Esophagus muscularis mucosa (tissue), 4 donors: ENCODE measurements around the gene ZNF3. TPM values are rescaled to one million over a fixed set of nuclear protein-coding genes. Genes with fewer than 3 reads are reported as not detected.

Experiments
- DNase-seq: peaks from one replicate; pipeline ENCODE4 v3.0.0-alpha.2; 2017; ENCODE audit errors: extremely low spot score
- H3K27ac ChIP-seq, 4 donors: fragments of 200-600 bp; sonication (generic); replicated peaks in 1 of 4; 1 replicate in 3 of 4; 2 replicates in 1 of 4; pipeline ENCODE4 v1.5.1; 2016 to 2019; ENCODE audit warnings: mild to moderate bottlenecking in 1 of 4
- H3K27me3 ChIP-seq, 4 donors: fragments of 200-600 bp; sonication (generic); one replicate each; pipeline versions ENCODE4 v1.5.1 to v1.6.0; 2016 to 2019
- H3K36me3 ChIP-seq, 4 donors: fragments of 200-600 bp; sonication (generic); one replicate each; pipeline ENCODE4 v1.5.1; 2016 to 2019
- H3K4me1 ChIP-seq, 4 donors: fragments of 200-600 bp; sonication (generic); one replicate each; pipeline ENCODE4 v1.5.1; 2016 to 2019
- H3K4me3 ChIP-seq, 4 donors: fragments of 200-600 bp; sonication (generic); 1 replicate in 2 of 4; 2 replicates in 2 of 4; pipeline ENCODE4 v1.5.1; 2016 to 2019; ENCODE audit warnings: mild to moderate bottlenecking in 4 of 4, moderate library complexity in 1 of 4
- H3K9me3 ChIP-seq, 4 donors: fragments of 200-600 bp; sonication (generic); 1 replicate in 3 of 4; 2 replicates in 1 of 4; pipeline ENCODE4 v1.5.1; 2016 to 2019
- EP300 ChIP-seq: sonication (generic); formaldehyde crosslinking; IDR thresholded peaks from one replicate; pipeline ENCODE4 v1.6.1; 2017; ENCODE audit warnings: antibody characterized with exemption
- POLR2A ChIP-seq: fragments of 450-650 bp; IDR thresholded peaks from one replicate; pipeline ENCODE4 v1.6.1; 2017; ENCODE audit warnings: antibody characterized with exemption, moderate library complexity, mild to moderate bottlenecking, low read depth
- POLR2AphosphoS5 ChIP-seq, 2 donors: sonication (generic); formaldehyde crosslinking; IDR thresholded peaks; one replicate each; pipeline ENCODE4 v1.6.1; 2017; ENCODE audit warnings: antibody characterized with exemption in 2 of 2
- WGBS: methylation state at CpG from one replicate; pipeline ENCODE4 v1.1.5; 2018; 5-methylcytosine and 5-hydroxymethylcytosine counted together
- intact Hi-C: fragments of 100-400 bp; cut with DNase I; formaldehyde crosslinking; loops from one replicate; pipeline ENCODE4 v1.15.1; 2023
- total RNA-seq, 4 donors: library from RNA; depleted of rRNA; stranded (reverse); fragments of >200 nt; gene quantifications; one replicate each; pipeline versions ENCODE4 v1.1.0 to v1.2.1, GENCODE V29; 2016
- TF ChIP-seq, protein P1 (sequence below), 3 experiments: fragments of 200-600 bp in 2 of 3; fragments of 450-650 bp in 1 of 3; sonication (generic) in 2 of 3; IDR thresholded peaks; one replicate each; pipeline ENCODE4 v1.5.1; 2017 to 2019; ENCODE audit warnings: antibody characterized with exemption in 3 of 3, mild to moderate bottlenecking in 2 of 3, moderate library complexity in 1 of 3

ZNF3 gene
- total RNA-seq, 4 donors from 2014 or later, result 15.6 to 25.3 (median 20.7) TPM

GRCh38 chr7:100091411-100092181 lies 10.1 kb upstream of the ZNF3 start:
- no peak overlapping the region for H3K27ac ChIP-seq
- peaks cover 0 to 5% (median 0%) of the 10 kb centered on the region in 4 donors for H3K27me3 ChIP-seq
- intact Hi-C loops, result no loop called here
- H3K9me3 ChIP-seq, result no peaks in the 10 kb centered on the region
- H3K36me3 ChIP-seq, result peaks cover 53 to 68% (median 65%) of the 10 kb centered on the region in 4 donors
- H3K4me3 ChIP-seq, result no peak overlapping the region
- TF ChIP-seq EP300, result no peak
- TF ChIP-seq, protein P1, sequence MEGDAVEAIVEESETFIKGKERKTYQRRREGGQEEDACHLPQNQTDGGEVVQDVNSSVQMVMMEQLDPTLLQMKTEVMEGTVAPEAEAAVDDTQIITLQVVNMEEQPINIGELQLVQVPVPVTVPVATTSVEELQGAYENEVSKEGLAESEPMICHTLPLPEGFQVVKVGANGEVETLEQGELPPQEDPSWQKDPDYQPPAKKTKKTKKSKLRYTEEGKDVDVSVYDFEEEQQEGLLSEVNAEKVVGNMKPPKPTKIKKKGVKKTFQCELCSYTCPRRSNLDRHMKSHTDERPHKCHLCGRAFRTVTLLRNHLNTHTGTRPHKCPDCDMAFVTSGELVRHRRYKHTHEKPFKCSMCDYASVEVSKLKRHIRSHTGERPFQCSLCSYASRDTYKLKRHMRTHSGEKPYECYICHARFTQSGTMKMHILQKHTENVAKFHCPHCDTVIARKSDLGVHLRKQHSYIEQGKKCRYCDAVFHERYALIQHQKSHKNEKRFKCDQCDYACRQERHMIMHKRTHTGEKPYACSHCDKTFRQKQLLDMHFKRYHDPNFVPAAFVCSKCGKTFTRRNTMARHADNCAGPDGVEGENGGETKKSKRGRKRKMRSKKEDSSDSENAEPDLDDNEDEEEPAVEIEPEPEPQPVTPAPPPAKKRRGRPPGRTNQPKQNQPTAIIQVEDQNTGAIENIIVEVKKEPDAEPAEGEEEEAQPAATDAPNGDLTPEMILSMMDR (IDR thresholded peaks at IDR 0.05), result no peak
- no peak for TF ChIP-seq POLR2AphosphoS5 (IDR thresholded peaks at IDR 0.05)
- TF ChIP-seq POLR2A, result no peak
- peaks cover 18 to 50% (median 38%) of the 10 kb centered on the region in 4 donors for H3K4me1 ChIP-seq
- no peak for DNase-seq
- 59% methylated on average over 17 of the region's 19 CpGs for WGBS

DNA sequence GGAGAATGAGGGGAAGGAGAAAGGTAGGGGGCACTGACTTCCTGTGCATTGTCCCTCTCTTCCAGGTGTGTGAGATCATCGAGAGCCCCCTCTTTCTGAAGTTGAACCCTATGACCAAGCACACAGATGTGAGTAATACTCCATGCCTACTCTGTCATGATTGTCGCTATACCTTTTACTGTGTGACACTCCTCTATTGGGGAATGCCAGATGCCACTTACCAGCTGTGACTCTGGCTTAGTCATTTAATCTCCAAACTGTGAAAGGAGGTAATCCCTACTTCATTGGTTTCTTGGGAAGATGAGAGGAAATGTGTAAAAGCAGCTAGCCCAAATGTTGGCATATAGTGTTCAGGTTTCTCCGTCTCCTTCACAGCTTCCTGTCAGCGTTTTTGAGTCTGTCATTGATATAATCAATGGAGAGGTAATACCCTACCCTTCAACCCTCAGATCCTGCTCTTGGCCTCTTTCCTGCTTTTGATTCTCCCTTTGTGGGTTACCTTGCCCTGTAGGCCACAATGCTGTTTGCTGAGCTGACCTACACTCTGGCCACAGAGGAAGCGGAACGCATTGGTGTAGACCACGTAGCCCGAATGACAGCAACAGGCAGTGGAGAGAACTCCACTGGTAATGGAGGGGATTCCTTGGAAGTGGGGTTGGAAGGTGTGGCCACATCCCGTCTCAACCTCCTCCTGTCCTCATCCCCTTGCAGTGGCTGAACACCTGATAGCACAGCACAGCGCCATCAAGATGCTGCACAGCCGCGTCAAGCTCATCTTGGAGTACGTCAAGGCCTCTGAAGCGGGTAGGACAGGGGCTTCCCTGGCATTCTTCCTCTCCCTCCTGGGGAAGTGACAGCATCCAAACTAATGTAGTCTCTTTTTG lies 9.2 kb upstream of the ZNF3 start:
- Histone ChIP-seq H3K27me3 (peaks cover 0 to 5% (median 0%) of the 10 kb centered on the region in 4 donors), H3K4me1 (peaks cover 18 to 50% (median 41%) of the 10 kb centered on the region in 4 donors), H3K9me3 (no peaks in the 10 kb centered on the region), H3K27ac (no peak overlapping the region), H3K36me3 (peaks cover 44 to 59% (median 57%) of the 10 kb centered on the region in 4 donors), H3K4me3 (no peak overlapping the region)
- no peak for TF ChIP-seq EP300
- TF ChIP-seq, protein P1 (IDR thresholded peaks at IDR 0.05), result no peak
- TF ChIP-seq POLR2AphosphoS5 (IDR thresholded peaks at IDR 0.05), result no peak
- no peak for TF ChIP-seq POLR2A
- 83% methylated on average over 13 of the region's 14 CpGs for WGBS
- intact Hi-C loops, result no loop called here
- no peak for DNase-seq

- Histone ChIP-seq H3K9me3 (no peaks in the 10 kb centered on the region), H3K27me3 (peaks cover 0 to 5% (median 0%) of the 10 kb centered on the region in 4 donors), H3K4me1 (peaks cover 18 to 50% (median 41%) of the 10 kb centered on the region in 4 donors), H3K27ac (peak overlapping the region; percentile 84 to 91 (median 90)), H3K4me3 (peak overlapping the region; percentile 71 to 98 (median 90)), H3K36me3 (peaks cover 34 to 48% (median 46%) of the 10 kb centered on the region in 4 donors)
- intact Hi-C loops, result loop anchor here (10.0 kb wide), 2 partner anchors 95 to 175 kb away; partner anchors contain the start of gene TRIM4
- DNase-seq, result no peak
- TF ChIP-seq POLR2A (no peak), EP300 (no peak), POLR2AphosphoS5 (IDR thresholded peaks at IDR 0.05) (no peak)
- TF ChIP-seq, protein P1 (IDR thresholded peaks at IDR 0.05), result no peak
- 35% methylated on average over 7 of the region's 7 CpGs for WGBS
These were observed 8.1 kb upstream of the ZNF3 start for GRCh38 chr7:100089458-100090196.
